ENCODE results near the gene TMEM151B. TPM values are rescaled to one million over a fixed set of nuclear protein-coding genes. Genes with fewer than 3 reads are reported as not detected.

The TMEM151B gene
- total RNA-seq, 1 donor from 2014 or later, result 0.13 TPM

DNA sequence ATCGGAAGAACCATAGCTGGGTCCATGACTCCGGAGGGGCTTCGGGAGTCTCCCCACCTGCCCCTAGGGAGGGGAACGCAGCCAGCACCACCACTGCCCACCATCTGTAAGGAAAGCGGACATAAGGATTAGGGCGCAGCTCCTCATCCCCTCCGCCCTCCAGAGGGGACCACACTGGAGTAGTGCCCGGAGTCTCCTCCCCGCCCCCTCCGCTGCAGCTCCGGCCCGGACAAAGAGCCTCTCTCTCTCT lies 13.6 kb upstream of the TMEM151B start:
- no peak for DNase-seq (ENCODE audit: low spot score)
- Histone ChIP-seq H3K4me2 (peak overlapping the region; percentile 99), H2AFZ (replicated peaks) (peak overlapping the region; percentile 96), H3K27ac (peak overlapping the region; percentile 93), H3K27me3 (no peaks in the 10 kb centered on the region), H3K4me3 (peak overlapping the region; percentile 96), H3K36me3 (peaks cover 11% of the 10 kb centered on the region), H3K9ac (peak overlapping the region; percentile 82), H3K79me2 (ENCODE audit: low read depth) (peaks cover 48% of the 10 kb centered on the region), H3K9me3 (ENCODE audit: low read depth) (no peaks in the 10 kb centered on the region), H3K4me1 (peaks cover 10% of the 10 kb centered on the region), H3F3A (ENCODE audit: low read depth) (peaks cover 62% of the 10 kb centered on the region), H4K20me1 (ENCODE audit: low read depth) (peaks cover 50% of the 10 kb centered on the region)
- TF ChIP-seq, protein P1, sequence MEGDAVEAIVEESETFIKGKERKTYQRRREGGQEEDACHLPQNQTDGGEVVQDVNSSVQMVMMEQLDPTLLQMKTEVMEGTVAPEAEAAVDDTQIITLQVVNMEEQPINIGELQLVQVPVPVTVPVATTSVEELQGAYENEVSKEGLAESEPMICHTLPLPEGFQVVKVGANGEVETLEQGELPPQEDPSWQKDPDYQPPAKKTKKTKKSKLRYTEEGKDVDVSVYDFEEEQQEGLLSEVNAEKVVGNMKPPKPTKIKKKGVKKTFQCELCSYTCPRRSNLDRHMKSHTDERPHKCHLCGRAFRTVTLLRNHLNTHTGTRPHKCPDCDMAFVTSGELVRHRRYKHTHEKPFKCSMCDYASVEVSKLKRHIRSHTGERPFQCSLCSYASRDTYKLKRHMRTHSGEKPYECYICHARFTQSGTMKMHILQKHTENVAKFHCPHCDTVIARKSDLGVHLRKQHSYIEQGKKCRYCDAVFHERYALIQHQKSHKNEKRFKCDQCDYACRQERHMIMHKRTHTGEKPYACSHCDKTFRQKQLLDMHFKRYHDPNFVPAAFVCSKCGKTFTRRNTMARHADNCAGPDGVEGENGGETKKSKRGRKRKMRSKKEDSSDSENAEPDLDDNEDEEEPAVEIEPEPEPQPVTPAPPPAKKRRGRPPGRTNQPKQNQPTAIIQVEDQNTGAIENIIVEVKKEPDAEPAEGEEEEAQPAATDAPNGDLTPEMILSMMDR (IDR thresholded peaks at IDR 0.05), result no peak
- no peak for TF ChIP-seq EZH2 (IDR thresholded peaks at IDR 0.05)
- no peak for TF ChIP-seq EZH2phosphoT487 (IDR thresholded peaks at IDR 0.05)
- peak overlapping the region; percentile 91 for H3K4me3 Mint-ChIP-seq
- H3K27me3 Mint-ChIP-seq (ENCODE audit: insufficient read depth, low read depth), result peaks cover 13% of the 10 kb centered on the region
- H3K27ac Mint-ChIP-seq, result peak overlapping the region; percentile 24
- H3K9me3 Mint-ChIP-seq, result no peaks in the 10 kb centered on the region
- peaks cover 36% of the 10 kb centered on the region for H3K4me1 Mint-ChIP-seq
- peaks cover 23% of the 10 kb centered on the region for H3K36me3 Mint-ChIP-seq

DNA sequence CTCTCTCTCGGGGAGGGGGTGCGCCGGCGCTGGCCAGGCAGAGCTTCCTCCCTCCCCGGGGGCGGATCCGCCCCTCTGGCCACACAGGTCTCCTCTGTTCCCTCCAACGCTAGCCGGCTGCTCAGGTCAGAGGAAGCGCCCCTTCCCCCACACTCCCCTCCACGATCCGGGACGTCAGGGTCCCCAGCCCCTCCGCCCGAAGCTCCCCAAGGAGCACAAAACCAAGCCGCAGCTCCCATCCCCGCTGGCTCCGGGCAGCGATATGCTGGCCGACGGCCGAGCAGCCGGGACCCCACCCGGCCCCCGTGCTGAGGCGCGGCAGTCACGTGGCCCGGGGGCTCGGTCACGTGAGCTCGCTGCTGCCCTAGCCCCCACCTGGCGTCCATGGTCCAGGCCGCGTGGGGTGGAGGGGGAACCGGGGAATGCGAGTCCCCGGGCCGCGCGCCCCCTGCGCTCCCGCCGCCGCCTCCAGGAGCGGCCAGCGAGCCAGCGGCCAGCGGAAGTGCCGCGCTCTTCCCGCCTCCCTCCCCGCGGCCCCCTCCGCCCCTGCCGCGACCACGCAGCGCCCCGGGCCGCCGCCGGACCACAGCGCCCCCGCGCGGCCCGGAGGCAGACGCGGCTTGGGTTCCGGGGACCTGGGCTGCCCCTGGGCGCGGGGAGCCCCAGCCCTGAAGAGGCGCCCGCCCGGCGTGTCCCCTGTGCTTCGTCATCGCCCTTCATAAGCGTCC lies 13.1 kb upstream of the TMEM151B start, which contains the start of gene SLC35B2:
SLC35B2 (minus strand) TSS at position 504 of the 728 bp plus-strand sequence; CDS start at position 386, 118 bp downstream.
- Mint-ChIP-seq H3K9me3 (no peaks in the 10 kb centered on the region), H3K4me3 (peak within 1 kb of the TSS; percentile 91), H3K27me3 (ENCODE audit: insufficient read depth, low read depth) (peaks cover 10% of the 10 kb centered on the region), H3K4me1 (peaks cover 35% of the 10 kb centered on the region), H3K27ac (peak within 1 kb of the TSS; percentile 96), H3K36me3 (peaks cover 18% of the 10 kb centered on the region)
- Histone ChIP-seq H3F3A (ENCODE audit: low read depth) (peaks cover 57% of the 10 kb centered on the region), H3K27ac (peak within 1 kb of the TSS; percentile 93), H3K9me3 (ENCODE audit: low read depth) (no peaks in the 10 kb centered on the region), H3K36me3 (peaks cover 6% of the 10 kb centered on the region), H3K4me3 (peak within 1 kb of the TSS; percentile 96), H3K4me2 (peak within 1 kb of the TSS; percentile 99), H3K4me1 (peaks cover 10% of the 10 kb centered on the region), H4K20me1 (ENCODE audit: low read depth) (peaks cover 45% of the 10 kb centered on the region), H3K79me2 (ENCODE audit: low read depth) (peaks cover 43% of the 10 kb centered on the region), H2AFZ (replicated peaks) (peak within 1 kb of the TSS; percentile 96), H3K9ac (peak within 1 kb of the TSS; percentile 82), H3K27me3 (no peaks in the 10 kb centered on the region)
- no peak for TF ChIP-seq EZH2phosphoT487 (IDR thresholded peaks at IDR 0.05)
- TF ChIP-seq, protein P1 (IDR thresholded peaks at IDR 0.05), result peak; percentile 70
- DNase-seq (ENCODE audit: low spot score), result peak; percentile 93

DNA sequence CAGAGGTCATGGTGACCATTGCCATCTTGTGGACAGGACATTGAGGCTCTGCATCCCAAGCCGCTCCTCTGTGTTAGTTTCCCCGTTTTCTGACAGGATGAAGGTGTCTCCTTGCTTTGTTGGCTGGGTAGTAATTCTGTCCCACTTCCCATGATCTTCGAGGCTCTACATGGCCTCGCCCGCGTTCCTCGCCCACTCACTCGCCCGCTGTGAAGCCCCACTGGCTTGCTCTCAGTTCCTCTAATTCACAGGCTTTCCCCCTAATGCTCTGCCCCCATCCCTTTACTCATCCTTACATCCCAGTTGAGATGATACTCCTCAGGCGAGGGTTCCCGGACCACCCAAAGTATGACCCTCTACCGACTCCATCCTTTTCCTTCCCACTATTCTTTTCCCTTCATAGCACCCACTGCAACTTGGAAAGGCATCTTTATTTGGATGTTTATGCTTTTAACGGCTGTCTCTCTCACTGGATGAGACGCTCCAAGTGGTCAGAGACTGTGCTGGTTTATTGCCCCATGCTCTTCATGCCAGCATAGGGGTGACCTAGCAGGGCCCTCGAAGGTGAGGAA lies 12.4 kb upstream of the TMEM151B start:
- peaks cover 15% of the 10 kb centered on the region for H3K36me3 Mint-ChIP-seq
- Histone ChIP-seq H3K9ac (no peak overlapping the region), H3K4me3 (peak overlapping the region; percentile 96), H3K36me3 (peaks cover 5% of the 10 kb centered on the region), H3K9me3 (ENCODE audit: low read depth) (no peaks in the 10 kb centered on the region), H3K4me2 (peak overlapping the region; percentile 99), H2AFZ (replicated peaks) (peak overlapping the region; percentile 68), H4K20me1 (ENCODE audit: low read depth) (peaks cover 38% of the 10 kb centered on the region), H3K27ac (no peak overlapping the region), H3F3A (ENCODE audit: low read depth) (peaks cover 50% of the 10 kb centered on the region), H3K4me1 (peaks cover 10% of the 10 kb centered on the region), H3K27me3 (no peaks in the 10 kb centered on the region), H3K79me2 (ENCODE audit: low read depth) (peaks cover 37% of the 10 kb centered on the region)
- peaks cover 40% of the 10 kb centered on the region for H3K4me1 Mint-ChIP-seq
- TF ChIP-seq, protein P1 (IDR thresholded peaks at IDR 0.05), result no peak
- TF ChIP-seq EZH2phosphoT487 (IDR thresholded peaks at IDR 0.05), result no peak
- TF ChIP-seq EZH2 (IDR thresholded peaks at IDR 0.05), result no peak
- H3K27ac Mint-ChIP-seq, result peak overlapping the region; percentile 96
- DNase-seq (ENCODE audit: low spot score), result no peak
- peak overlapping the region; percentile 87 for H3K4me3 Mint-ChIP-seq
- H3K9me3 Mint-ChIP-seq, result no peaks in the 10 kb centered on the region
- H3K27me3 Mint-ChIP-seq (ENCODE audit: insufficient read depth, low read depth), result peaks cover 10% of the 10 kb centered on the region
